Fibroblast of villous mesenchyme (primary cell): Measurements from ENCODE around the gene TAF8. TPM values are rescaled to one million over a fixed set of nuclear protein-coding genes. Genes with fewer than 3 reads are reported as not detected.

Experiments used
- DNase-seq: peaks from one replicate; pipeline ENCODE4 v3.0.0-alpha.2; 2010; ENCODE audit warnings: low read depth
- H3K4me3 ChIP-seq: 2 replicates; pipeline ENCODE4 v1.5.1; 2011; ENCODE audit warnings: low read depth, mild to moderate bottlenecking, low read length
- CTCF ChIP-seq: IDR thresholded peaks from 2 replicates; pipeline ENCODE4 v1.5.1; 2012; ENCODE audit warnings: low read depth, mild to moderate bottlenecking, low read length; ENCODE audit not compliant: insufficient read depth
- total RNA-seq: library from RNA; depleted of rRNA; stranded (reverse); fragments of >200 nt; gene quantifications from 2 replicates; pipeline ENCODE4 v1.2.3, GENCODE V29; 2012

TAF8 gene
- total RNA-seq, 1 donor: 16.0 TPM

- no peak overlapping the region for H3K4me3 ChIP-seq
- no peak for TF ChIP-seq CTCF
- DNase-seq: peak; percentile 79
These were observed 49.9 kb downstream of the TAF8 start for GRCh38 chr6:42100029-42100901.

- peak; percentile 68 for DNase-seq
- no peak for TF ChIP-seq CTCF
- H3K4me3 ChIP-seq: no peak overlapping the region
These were observed 50.9 kb downstream of the TAF8 start for GRCh38 chr6:42101186-42101657.

GRCh38 chr6:42103216-42103615, 52.9 kb downstream of the TAF8 start:
- no peak overlapping the region for H3K4me3 ChIP-seq
- DNase-seq: no peak
- no peak for TF ChIP-seq CTCF

- no peak overlapping the region for H3K4me3 ChIP-seq
- no peak for DNase-seq
- TF ChIP-seq CTCF: no peak
These were observed 53.4 kb downstream of the TAF8 start for GRCh38 chr6:42103753-42104094.

GRCh38 chr6:42104095-42104803, 53.9 kb downstream of the TAF8 start:
- peak; percentile 81 for DNase-seq

GRCh38 chr6:42104804-42105125, 54.4 kb downstream of the TAF8 start:
- H3K4me3 ChIP-seq: no peak overlapping the region
- no peak for TF ChIP-seq CTCF
- DNase-seq: no peak

More at GRCh38 chr6:42104095-42104803, 53.9 kb downstream of the TAF8 start:
- peak; percentile 79 for TF ChIP-seq CTCF
- H3K4me3 ChIP-seq: peak overlapping the region; percentile 40
